ENCODE measurements around the gene WNK3.
A peak's percentile ranks its signal among the peaks of the same experiment; 100 is the strongest.

The WNK3 gene

DNA sequence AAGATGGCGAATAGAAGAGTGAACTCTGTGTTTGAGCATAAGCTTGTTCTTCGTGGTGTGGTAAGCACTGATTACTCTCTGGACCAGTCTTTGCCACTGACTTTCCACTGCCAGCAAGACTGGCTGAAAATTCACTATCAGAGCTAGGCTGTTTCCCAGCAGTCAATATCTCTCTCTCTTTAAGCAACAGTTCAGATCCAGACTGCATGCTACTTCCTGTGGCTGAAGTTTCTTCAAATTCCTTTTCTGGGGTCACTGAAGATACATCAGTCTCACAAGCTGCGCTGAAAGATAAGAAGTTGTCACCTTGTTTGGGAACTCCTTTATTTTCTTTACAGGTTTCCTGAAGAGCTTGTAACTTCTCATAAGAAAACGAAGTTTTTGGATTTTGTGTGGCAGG, 120.8 kb downstream of the WNK3 start:
- no peak for DNase-seq

DNA sequence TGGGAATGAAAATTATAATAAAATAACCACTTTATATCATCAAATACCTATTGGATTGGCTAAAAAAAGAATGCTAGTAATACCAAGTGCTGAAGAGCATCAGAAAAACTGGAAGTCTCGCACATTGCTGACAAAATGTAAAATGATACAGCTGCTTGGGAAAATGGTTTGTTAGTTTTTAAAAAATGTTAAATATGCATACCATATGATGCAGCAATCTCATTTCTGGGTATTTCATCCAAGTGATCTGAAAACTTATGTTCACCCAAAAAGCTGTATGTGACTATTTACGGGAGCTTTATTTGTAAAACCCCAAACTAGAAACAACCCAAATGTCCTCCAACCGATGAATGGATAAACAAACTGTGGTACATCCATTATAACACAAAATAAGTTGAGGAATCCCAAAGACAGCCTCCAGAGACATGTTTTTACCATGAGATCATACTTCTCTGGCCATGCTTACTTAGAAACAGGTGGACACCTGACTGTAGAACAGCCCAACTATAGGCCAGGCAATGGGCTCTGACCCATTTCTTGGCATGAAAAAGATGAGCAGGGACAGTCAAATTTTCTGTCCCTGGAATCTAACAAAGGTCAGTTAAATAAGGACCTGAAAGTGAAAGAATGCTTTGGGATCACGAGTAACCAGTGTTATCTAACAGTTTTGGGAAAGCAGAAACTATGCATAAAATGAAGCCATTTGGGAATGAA, 127.3 kb downstream of the WNK3 start:
- DNase-seq: no peak

DNA sequence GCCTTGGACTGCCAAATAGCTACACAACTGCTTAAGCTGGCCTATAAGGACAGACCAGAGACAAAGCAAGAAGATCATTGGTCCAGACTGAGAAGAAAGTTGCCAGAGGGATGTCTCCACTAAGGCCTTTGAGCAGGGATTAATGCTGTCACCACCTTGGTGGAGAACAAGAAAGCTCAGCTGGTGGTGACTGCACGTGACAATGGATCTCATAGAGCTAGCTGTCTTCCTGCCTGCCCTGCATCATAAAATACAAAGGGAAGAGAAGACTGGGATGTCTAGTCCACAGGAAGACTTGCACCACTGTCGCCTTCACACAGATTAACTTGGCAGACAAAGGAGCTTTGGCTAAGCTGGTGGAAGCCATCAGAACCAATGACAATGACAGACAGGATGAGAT, 134.3 kb downstream of the WNK3 start:
- no peak for DNase-seq

DNA sequence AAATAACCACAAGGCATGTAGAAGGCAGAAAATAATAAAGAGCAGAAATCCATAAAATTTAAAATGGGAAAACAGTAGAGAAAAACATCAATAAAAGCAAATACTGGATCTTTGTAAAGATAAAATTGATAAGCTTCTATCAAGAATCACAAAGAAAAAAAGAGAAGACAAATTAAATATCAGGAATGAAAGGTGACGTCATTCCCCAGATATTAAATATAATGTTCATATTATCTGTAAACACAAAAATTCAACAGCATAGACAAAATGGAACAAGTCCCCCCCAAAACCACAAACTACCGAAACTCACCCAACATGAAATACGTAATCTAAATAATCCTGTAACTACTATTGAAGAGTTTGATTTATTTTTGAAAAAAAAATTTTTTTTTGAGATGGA, 144.2 kb downstream of the WNK3 start:
- no peak for DNase-seq

DNA sequence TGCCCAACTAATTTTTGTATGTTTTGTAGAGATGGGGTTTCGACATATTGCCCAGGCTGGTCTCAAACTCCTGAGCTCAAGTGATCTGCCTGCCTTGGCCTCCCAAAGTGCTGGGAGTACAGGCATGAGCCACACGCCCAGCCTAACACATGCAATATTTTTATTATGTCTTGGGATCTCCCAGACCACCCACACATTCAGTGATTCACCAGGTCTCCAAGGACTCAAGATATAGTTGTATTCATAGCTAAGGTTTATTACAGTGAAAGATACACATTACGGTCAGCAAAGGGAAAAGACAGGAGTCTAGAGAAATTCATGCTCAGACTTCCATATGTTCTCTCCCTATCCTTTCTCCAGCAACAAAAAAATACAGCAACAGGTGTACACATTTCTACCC, 149.3 kb downstream of the WNK3 start:
- no peak for DNase-seq

DNA sequence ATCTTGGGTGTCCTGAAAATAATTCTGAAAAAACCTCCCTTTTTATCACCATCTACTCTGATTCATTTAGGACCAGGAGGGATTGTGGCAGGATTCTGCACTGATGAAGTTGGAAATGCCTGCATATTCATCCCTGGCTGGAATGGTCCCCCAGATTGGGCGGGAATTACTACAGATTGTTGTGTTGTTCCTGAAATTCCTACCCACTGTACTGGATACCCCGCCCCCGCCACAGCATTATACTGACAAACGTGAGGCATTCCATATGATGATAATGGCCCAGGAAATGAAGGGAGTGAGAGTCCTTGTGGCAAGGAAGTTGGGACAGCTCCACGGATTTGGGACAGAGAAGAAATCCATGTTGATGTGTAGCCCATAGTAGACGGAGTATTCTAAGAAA, 159.6 kb downstream of the WNK3 start:
- DNase-seq: no peak

DNA sequence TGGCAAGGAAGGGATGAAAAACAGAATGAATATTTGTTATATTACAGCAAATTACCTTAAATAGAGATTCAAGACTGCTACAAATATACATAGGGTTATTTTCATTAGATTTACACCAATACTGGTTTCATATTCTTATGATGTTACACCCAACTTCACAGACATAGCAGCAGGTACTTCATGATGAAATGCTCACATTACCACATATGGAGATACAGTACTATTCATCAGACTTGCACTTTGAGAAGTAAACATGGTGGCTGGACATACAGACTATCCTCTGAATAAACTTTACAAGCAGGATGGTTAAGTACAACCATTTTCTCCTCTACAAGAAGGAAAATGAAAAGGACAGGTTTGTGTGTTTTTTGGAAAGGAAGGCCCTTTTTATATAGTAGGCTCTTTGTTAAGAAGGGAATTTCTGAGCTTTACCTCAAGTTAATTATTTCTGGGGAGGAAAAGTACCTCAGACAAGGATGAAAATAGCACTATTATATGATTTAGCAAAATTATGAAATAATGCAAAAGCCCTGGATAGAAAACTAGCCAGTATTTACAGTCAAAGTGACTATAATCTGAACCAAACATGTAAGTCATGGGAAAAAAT, 162.8 kb downstream of the WNK3 start:
- DNase-seq: no peak

DNA sequence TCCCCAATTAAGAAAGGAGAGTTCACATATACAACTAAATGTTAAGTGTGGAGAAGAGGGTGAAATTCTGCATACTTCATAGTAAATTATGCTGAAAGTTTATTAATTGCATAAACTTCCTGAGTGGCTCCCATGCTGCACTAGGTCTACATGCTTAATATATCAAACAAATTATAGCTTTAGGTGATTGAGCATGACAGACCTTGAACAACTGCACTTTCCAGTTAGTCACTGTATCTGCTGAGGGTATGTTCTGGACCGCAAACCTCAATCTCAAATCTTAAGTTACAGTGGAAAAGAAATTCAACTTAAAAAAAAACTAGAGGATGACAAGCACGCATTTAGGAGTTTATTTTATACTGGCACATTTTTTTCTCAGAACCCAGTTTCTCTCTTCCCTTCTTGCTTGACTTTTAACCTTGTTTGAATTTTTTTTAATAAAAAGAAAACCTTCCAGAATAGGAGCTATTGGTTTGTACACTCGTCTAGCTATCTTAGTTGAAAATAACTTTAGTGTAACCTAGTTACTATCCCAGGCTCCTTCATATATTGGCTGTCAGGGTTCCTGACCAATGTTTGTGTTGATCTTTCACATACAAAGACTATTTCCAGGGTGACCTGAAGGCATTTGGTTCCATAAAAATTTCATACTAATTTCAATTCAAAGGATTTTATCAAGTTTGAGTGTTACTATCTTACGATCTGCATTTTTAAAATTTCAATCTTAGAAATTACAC, 164.6 kb downstream of the WNK3 start:
- no peak for DNase-seq

DNA sequence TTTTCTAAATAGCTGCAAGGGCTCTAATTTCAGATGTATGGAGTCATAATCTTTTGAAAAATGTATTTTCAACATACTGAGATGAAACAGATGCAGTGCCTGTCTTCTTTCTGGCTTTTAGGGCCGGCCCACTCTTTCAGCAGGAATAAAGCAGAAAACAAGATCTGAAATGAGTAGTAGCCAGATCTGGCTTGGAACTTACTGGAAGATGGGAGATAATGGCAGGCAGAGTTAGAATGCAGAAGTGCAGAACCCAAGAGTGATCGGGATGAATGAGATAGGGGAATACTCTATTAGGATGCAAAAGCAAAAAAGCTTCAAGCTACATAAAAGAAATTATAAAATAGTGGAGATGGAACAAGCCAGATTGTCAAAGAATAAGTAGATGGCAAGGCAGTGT, 173.4 kb downstream of the WNK3 start:
- no peak for DNase-seq

DNA sequence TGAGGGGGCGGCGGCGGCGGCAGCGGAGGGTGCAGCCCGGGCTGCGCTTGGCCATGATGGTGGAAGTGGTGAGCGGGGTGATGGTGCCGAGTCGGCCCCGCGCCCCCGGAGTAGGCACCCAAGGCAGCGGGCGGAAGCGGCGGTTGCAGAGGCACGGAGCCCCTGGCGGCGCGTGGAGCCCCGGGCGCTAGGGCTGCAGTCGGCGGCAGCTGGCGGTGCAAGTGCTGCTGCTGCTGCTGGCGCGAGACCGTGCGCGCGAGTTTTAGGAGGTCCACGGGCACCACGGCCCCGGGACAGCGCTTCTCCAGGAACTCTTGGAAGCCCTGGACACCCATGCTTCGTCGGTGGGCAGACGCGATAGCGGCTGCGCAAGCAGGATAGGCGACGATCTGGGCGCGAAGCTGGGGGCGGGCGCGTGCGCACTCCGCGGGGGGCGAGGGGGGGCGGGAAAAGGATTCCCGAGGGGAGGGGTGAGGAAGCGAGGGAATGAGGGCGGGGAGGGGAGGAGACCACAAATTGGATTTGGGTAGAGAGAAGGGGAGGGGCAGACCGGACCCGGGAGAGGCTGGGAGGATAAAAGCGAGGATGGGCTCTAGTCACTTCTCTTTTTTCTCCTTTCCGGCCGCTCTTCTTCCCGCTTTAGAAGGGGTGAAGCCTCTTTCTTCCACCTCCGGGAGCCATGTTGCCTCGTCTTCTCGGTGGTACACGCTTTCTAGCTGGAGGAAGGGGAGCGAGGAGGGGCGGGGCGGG, 174.8 kb downstream of the WNK3 start, which contains the start of gene FAM120C:
Gene FAM120C, minus strand, starts transcription at position 391 of the 750 bp plus-strand sequence. Its CDS starts 56 bp downstream, at position 335.
- peak; percentile 87 for DNase-seq

DNA sequence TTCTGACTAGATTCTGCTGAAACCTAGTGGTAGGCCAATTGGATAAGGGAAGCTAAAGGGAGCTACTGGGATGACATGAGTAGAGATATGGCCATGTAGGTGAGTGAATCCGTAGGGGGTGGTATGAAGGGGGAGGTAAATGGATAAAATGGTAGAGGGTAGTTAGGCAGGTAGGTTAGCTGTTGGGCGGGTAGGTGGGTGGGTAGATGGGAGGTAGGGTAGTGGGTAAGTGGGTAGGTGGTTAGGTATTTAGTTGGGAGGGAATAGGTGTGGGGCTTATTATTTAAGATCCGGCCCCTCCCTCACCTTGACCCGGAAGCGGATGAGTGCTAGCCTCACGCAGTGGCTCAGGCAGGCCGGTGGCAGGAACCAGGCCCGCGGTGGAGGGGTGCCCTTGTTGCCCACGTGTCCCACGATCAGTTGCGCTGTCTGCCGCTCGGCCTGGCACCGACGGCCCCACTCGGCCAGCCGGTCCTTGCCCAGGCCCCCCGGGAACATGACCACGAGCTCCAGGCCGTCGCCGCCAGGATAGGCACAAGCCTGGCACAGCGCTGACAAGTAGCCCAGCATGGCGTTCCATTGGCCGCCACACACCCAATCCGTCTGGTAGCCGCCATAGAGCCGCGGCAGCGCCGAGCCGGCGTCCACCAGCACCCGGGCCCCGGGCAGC, 175.5 kb downstream of the WNK3 start:
- DNase-seq: peak; percentile 67

DNA sequence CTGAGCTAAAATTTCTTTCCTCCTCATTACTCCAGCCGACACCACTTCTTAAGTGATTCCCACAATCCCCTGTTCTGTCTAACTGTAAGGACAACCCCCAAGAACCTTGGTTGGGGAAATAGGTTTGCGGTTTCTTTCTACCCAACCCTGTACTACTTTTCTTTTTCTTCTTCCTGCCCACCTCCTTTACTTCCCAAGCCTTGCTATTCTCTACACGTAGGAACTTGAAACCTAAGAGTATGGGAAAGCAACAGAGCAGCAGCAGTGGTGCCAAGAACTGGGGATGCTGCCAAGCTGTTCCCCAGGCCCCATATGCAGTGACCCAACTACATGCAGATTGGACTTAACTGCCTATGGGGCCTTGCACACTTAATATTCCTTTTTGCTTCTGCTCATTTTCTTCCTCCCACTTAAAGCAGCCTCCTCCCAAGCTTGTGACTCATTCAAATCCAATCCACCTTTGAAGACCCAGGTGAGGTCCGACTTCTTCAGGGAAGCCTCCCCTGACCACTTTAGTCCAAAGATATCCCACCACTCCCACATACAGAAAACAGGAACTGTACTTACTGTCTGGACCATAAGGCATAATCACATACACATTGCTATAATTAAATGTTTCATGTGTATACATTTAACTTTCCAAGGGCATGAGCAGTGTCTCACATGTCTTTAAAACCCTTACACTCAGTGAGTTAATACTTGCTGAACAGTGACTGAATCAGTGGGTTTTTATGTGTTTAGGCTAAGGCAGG, 176.5 kb downstream of the WNK3 start:
- DNase-seq: no peak

DNA sequence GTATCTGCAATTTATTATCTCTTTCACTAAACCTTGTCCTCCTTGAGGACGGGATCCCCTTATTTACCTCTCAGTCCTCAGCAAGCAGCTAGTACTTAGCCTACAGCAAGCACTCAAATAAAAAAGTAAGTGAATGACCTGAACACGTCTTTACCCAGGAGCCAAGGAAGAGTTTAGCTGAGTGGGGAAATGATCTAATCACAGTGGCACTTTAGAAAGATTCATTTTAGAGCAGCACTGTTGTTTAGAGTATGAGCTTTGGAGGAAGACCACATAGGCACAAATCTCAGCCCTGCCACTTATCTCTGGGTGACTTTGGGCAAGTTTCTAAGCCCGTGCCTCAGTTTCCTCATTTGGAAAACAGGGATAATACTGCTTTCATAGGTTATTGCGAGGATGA, 177.4 kb downstream of the WNK3 start:
- DNase-seq: no peak

DNA sequence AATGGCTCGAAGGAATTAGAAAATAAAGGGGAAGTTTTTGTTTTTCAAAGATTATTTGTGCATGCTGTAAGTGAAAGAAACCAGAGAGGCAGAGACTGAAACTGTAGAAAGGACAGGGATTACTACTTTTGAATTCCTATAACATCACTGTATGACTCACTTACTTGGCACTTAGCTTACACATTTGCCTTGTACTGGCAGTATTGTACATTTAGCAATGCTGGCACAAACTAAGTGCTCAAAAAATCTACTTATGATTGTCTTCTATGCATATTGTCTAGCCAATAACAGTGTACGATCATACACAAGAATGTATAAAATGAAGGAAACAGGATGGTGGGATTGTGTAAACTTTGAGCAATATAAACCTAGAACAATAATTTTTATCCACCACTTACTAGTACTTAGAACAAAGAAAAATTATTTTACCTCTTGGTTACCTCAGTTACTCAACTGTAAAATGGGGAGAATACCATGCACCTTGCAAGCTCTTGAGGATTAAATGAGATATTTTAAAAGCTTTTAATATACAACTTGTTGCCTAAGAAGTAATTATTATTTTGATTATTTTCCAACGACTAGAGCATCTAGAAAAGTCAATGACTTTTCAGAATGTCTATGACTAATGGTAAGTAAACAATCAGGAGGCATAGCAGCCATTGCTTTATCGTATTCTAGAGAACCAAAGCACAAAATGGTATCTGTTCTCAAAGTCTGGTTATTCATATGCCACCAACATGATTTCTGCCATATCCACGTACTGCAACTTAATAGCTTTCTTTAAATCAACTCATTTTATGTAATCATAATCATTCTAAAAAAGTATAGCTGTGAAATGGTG, 179.5 kb downstream of the WNK3 start:
- DNase-seq: no peak

DNA sequence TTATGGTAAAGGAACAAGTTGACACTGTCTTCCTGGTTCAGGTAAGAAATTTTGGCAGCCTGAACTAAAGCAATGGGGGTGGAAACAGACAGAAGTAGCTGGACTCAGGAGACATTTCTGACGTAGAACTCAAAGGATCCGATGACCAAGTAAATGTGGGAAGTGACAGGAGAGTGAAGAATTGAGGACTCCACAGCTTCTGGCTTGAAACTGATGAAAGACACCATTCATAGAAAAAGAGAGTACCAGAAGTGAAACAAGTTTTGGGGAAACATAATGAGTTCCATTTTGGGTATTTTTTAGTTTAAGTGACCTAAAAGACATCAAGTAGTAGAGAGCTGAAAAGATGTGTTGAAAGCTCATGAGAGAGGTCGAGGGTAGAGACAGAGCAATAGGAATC, 180.5 kb downstream of the WNK3 start:
- DNase-seq: no peak

DNA sequence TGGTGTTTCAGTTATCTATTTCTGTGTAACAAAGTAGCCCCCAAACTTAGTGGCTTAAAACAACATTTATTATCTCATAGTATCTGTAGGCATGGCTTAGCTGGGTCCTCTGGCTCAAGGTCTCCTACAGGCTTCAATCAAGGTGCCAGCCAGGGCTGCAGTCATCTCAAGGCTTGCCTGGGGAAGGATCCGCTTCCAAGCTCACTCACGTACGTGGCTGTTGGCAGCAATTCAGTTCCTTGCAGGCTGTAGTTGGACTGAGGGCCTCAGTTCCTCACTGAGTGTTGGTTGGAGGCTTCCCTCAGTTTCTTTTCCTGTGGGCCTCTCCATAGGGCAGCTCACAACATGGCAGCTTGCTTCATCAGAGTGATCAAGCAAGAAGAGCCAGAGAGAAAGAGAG, 184.1 kb downstream of the WNK3 start:
- no peak for DNase-seq

DNA sequence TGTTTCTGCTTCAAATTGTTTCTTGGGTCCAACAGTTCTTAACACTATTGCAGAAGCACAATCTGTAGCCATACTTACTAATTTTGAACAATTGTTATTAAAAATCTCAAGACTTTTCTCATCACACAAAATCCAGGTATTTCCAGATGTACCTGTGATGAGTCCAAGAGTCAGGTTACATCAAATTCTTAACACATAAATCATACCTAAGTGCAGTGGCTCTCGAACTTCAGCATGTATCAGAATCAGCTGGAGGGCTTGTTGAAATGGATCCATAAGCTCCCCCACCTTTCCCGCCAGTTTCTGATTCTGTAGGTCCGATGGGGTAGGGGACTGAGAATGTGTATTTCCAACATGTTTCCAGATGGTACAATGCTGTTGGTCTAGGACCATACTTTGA, 185.4 kb downstream of the WNK3 start:
- no peak for DNase-seq

DNA sequence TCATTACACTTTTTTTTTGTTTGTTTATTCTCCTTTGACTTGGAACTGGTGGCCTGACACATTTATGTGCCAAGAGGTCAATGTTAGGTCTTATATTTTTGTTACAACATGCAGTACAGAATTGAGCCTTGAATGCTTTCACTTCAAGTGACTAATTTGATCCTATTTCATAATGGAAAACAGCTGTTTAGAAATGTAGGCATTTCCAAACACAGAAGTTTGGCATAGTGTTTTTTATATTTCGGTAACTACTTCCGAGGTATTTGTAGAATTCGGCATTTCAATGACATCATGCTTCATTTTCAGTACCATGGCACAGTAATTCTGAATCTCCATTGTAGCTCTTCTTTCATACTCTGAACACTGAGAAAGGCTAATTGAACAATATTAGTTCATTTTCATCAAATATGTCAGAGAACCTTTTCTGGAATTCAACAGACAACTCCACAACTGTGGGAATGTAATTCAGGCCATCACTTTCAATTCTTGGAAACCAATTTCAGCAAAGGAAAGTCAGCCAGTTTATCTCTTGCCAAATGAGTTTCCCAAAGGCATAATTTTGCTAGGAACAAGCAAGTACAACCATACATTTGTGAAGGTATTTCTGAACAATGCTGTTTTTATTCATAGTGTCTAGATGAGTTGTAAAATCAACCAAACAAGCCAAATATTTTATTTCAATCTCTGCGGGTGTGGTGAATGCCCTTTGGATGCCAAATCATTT, 186.2 kb downstream of the WNK3 start:
- DNase-seq: no peak

DNA sequence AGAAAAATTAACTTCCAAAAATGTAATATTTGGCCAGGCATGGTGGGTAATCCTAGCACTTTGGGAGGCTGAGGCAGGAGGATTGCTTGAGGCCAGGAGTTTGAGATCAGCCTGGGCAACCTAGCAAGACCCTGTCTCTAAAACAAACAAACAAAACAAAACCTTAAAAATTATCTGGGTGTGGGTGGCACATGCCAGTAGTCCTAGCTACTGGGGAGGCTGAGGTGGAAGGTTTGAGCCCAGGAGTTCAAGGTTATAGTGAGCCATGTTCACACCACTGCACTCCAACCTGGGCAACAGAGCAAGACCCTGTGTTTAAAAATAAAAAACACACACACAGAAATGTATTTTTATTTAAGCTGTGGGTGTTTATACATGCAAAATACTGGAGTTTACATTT, 186.8 kb downstream of the WNK3 start:
- DNase-seq: no peak

DNA sequence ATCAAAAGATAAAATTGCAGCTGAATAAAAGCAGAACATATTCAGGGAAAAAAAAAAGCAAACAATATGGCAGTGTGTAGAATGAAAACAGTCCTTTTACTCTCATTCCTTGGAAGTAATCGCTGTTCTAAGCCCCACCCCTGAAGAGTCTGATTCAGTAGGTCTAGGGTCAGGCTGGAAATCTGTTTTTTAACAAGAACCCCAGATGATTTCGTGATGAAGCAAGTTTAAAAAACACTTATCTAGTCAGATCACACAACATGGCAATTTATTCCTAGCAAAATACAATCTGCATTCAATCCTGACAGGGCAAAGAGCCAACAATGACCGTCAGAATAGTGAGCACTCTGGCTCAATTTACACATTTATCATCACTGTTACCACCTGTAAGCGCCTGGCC, 190.9 kb downstream of the WNK3 start:
- DNase-seq: no peak
